Measurements from ENCODE around the gene OTX2.

- TF ChIP-seq CTCF (IDR thresholded peaks at IDR 0.05) (no peak), POLR2A (IDR thresholded peaks at IDR 0.05) (no peak)
Observed at GRCh38 chr14:56840221-56840620, 29.9 kb upstream of the OTX2 start.

All from lower leg skin (tissue), 3 donors.